Panc1 (cell line): ENCODE data around the gene STX2. TPM values are rescaled to one million over a fixed set of nuclear protein-coding genes. Genes with fewer than 3 reads are reported as not detected.

ENCODE experiments used
- ATAC-seq: fragments of 200-7000 bp; cut with Tn5 transposase; 2 replicates; pipeline ENCODE4 v1.9.1; 2020; ENCODE audit warnings: mild to moderate bottlenecking, moderate library complexity
- BruUV-seq: library from RNA; stranded (reverse); fragments of 400-500 nt; replicated peaks from 2 replicates; lab custom pipeline; 2021; lab: Mats Ljungman, UMichigan
- CTCF ChIA-PET: fragments of 300-600 bp; sonication (Branson Sonifier 250); formaldehyde crosslinking; loops from one replicate; lab custom pipeline; 2022; ENCODE audit warnings: antibody characterized with exemption; lab: Charles Lee
- POLR2A ChIA-PET: fragments of 300-600 bp; sonication (Branson Sonifier 250); formaldehyde crosslinking; loops from one replicate; lab custom pipeline; 2022; ENCODE audit warnings: antibody characterized with exemption; lab: Charles Lee
- DNase-seq: peaks from one replicate; pipeline ENCODE4 v3.0.0-alpha.2; 2010; ENCODE audit warnings: low read depth, low spot score
- H3K27ac ChIP-seq: 2 replicates; pipeline ENCODE4 v1.5.1; 2011; ENCODE audit warnings: mild to moderate bottlenecking, low read length, inconsistent platforms
- H3K27me3 ChIP-seq: fragments of 200-500 bp; sonication (Bioruptor generic); 2 replicates; pipeline ENCODE4 v1.6.0; 2014; ENCODE audit warnings: low read length, inconsistent platforms; ENCODE audit not compliant: control insufficient read depth, insufficient read depth
- H3K36me3 ChIP-seq: fragments of 200-500 bp; sonication (Bioruptor generic); 2 replicates; pipeline ENCODE4 v1.5.1; 2014; ENCODE audit warnings: inconsistent platforms, mild to moderate bottlenecking, low read length, moderate library complexity; ENCODE audit not compliant: control insufficient read depth, insufficient read depth
- H3K4me1 ChIP-seq: 2 replicates; pipeline ENCODE4 v1.5.1; 2011; ENCODE audit warnings: inconsistent platforms, mild to moderate bottlenecking, low read length, moderate library complexity; ENCODE audit not compliant: control insufficient read depth, insufficient read depth
- H3K4me3 ChIP-seq, 2 experiments: 2 replicates each; pipeline ENCODE4 v1.5.1; 2011 to 2012; ENCODE audit warnings: low read depth in 2 of 2, low read length in 2 of 2, mild to moderate bottlenecking in 2 of 2, inconsistent platforms in 1 of 2, moderate library complexity in 1 of 2
- H3K9me3 ChIP-seq: fragments of 200-500 bp; sonication (Bioruptor generic); 2 replicates; pipeline ENCODE4 v1.5.1; 2014; ENCODE audit warnings: low read depth, mild to moderate bottlenecking, inconsistent platforms, low read length, moderate library complexity; ENCODE audit not compliant: control insufficient read depth, insufficient read depth
- POLR2AphosphoS5 ChIP-seq: IDR thresholded peaks from 2 replicates; pipeline ENCODE4 v1.6.1; 2012; ENCODE audit warnings: mild to moderate bottlenecking, low read depth, low read length, moderate library complexity
- SIN3A ChIP-seq: IDR thresholded peaks from 2 replicates; pipeline ENCODE4 v1.6.1; 2012; ENCODE audit warnings: low read depth, mild to moderate bottlenecking, low read length, moderate library complexity, borderline replicate concordance; ENCODE audit not compliant: insufficient read depth
- TCF7L2 ChIP-seq: IDR thresholded peaks from 2 replicates; pipeline ENCODE4 v1.6.1; 2011; ENCODE audit warnings: mild to moderate bottlenecking, low read depth, low read length, inconsistent platforms
- in situ Hi-C: cut with HindIII; loops from 2 replicates; pipeline ENCODE4 v1.10.0; 2016; ENCODE audit warnings: low sequenced_read_pairs, low pct_unique_long_range_greater_than_20kb
- intact Hi-C: fragments of 100-400 bp; cut with micrococcal nuclease; formaldehyde crosslinking; loops from one replicate; pipeline ENCODE4 v1.10.0; 2022; ENCODE audit not compliant: unreplicated experiment
- total RNA-seq: library from RNA; stranded (reverse); gene quantifications from one replicate; pipeline ENCODE4 v1.2.1, GENCODE V29; 2021; ENCODE audit not compliant: unreplicated experiment
- TF ChIP-seq, protein P1 (sequence below): fragments of 450-650 bp; IDR thresholded peaks from 2 replicates; pipeline ENCODE4 v1.5.1; 2017; ENCODE audit warnings: mild to moderate bottlenecking
- TF ChIP-seq, protein P2 (sequence below), 2 experiments: IDR thresholded peaks; 2 replicates each; pipeline ENCODE4 v1.6.1; 2011 to 2012; ENCODE audit warnings: low read depth in 2 of 2, control low read depth in 1 of 2, low read length in 1 of 2, mild to moderate bottlenecking in 1 of 2, moderate library complexity in 1 of 2; ENCODE audit not compliant: insufficient read depth in 1 of 2

Gene STX2
- total RNA-seq, 1 experiment from 2014 or later: 34.0 TPM

DNA sequence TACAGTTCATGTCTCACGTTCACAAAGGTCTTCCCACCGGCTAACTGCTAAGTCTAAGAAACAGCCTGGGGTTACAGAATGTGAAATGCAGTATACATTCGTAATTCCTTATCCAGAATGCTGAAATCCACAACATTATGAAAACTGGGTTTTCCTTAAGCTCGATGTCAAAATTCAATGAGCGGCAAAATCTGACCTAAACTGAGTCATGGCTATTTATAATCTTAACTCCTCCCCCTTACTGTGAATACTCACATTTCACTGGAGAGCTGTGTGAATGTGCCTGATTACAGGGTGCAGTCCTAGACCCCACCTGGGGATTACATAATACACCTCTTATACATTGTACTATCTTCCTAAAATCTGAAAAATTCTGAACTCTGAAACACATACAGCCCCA lies 35.3 kb downstream of the STX2 start:
- ATAC-seq (no peak), DNase-seq (no peak)
- H3K4me1 ChIP-seq: no peaks in the 10 kb centered on the region
- no peak overlapping the region for H3K4me3 ChIP-seq
- H3K9me3 ChIP-seq: no peaks in the 10 kb centered on the region
- in situ Hi-C loops (no loop called here), intact Hi-C loops (no loop called here)
- H3K36me3 ChIP-seq: no peaks in the 10 kb centered on the region
- POLR2A ChIA-PET: no interaction called here
- no peak overlapping the region for H3K27ac ChIP-seq
- CTCF ChIA-PET: interaction anchor here (0.6 kb wide), 1 partner anchor 13 kb away, joined by 4 read pairs; no protein-coding TSS in a partner anchor
- no peaks in the 10 kb centered on the region for H3K27me3 ChIP-seq
- TF ChIP-seq TCF7L2 (no peak), POLR2AphosphoS5 (no peak), SIN3A (no peak)
- TF ChIP-seq, protein P1, sequence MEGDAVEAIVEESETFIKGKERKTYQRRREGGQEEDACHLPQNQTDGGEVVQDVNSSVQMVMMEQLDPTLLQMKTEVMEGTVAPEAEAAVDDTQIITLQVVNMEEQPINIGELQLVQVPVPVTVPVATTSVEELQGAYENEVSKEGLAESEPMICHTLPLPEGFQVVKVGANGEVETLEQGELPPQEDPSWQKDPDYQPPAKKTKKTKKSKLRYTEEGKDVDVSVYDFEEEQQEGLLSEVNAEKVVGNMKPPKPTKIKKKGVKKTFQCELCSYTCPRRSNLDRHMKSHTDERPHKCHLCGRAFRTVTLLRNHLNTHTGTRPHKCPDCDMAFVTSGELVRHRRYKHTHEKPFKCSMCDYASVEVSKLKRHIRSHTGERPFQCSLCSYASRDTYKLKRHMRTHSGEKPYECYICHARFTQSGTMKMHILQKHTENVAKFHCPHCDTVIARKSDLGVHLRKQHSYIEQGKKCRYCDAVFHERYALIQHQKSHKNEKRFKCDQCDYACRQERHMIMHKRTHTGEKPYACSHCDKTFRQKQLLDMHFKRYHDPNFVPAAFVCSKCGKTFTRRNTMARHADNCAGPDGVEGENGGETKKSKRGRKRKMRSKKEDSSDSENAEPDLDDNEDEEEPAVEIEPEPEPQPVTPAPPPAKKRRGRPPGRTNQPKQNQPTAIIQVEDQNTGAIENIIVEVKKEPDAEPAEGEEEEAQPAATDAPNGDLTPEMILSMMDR: no peak
- TF ChIP-seq, protein P2, sequence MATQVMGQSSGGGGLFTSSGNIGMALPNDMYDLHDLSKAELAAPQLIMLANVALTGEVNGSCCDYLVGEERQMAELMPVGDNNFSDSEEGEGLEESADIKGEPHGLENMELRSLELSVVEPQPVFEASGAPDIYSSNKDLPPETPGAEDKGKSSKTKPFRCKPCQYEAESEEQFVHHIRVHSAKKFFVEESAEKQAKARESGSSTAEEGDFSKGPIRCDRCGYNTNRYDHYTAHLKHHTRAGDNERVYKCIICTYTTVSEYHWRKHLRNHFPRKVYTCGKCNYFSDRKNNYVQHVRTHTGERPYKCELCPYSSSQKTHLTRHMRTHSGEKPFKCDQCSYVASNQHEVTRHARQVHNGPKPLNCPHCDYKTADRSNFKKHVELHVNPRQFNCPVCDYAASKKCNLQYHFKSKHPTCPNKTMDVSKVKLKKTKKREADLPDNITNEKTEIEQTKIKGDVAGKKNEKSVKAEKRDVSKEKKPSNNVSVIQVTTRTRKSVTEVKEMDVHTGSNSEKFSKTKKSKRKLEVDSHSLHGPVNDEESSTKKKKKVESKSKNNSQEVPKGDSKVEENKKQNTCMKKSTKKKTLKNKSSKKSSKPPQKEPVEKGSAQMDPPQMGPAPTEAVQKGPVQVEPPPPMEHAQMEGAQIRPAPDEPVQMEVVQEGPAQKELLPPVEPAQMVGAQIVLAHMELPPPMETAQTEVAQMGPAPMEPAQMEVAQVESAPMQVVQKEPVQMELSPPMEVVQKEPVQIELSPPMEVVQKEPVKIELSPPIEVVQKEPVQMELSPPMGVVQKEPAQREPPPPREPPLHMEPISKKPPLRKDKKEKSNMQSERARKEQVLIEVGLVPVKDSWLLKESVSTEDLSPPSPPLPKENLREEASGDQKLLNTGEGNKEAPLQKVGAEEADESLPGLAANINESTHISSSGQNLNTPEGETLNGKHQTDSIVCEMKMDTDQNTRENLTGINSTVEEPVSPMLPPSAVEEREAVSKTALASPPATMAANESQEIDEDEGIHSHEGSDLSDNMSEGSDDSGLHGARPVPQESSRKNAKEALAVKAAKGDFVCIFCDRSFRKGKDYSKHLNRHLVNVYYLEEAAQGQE (IDR thresholded peaks at IDR 0.05; ENCODE audit: insufficient read depth in 1 of 2, low read depth in 2 of 2, low read length in 1 of 2): no peak
- BruUV-seq: no TSS peak

DNA sequence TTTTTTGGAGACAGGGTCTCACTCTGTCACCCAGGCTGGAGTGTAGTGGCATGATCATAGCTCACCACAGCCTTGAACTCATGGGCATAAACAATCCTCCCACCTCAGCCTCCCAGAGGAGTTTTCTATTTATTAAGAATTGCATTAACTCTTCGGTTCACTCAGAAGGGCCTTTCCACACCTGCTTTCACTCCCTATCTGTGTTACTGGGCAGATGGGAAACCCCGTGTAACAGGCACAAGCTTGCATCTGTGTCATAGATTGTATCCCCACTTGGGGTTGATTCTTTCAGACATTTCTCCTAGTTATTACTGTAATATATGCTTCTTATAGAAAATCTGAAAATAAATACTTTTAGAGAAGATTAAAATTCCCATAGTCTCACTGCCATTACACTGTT lies 38.7 kb downstream of the STX2 start:
- ChIA-PET POLR2A (no interaction called here), CTCF (no interaction called here)
- BruUV-seq: no TSS peak
- Histone ChIP-seq H3K27ac (no peak overlapping the region), H3K4me3 (no peak overlapping the region), H3K36me3 (peaks cover 4% of the 10 kb centered on the region), H3K27me3 (no peaks in the 10 kb centered on the region), H3K4me1 (no peaks in the 10 kb centered on the region), H3K9me3 (no peaks in the 10 kb centered on the region)
- DNase-seq (no peak), ATAC-seq (no peak)
- in situ Hi-C loops: no loop called here
- TF ChIP-seq, protein P2 (IDR thresholded peaks at IDR 0.05; ENCODE audit: insufficient read depth in 1 of 2, low read depth in 2 of 2, low read length in 1 of 2): no peak
- TF ChIP-seq SIN3A: no peak
- TF ChIP-seq, protein P1: no peak
- TF ChIP-seq POLR2AphosphoS5: no peak
- TF ChIP-seq TCF7L2: no peak
- intact Hi-C loops: no loop called here
